ENCODE measurements around the gene NRG3. TPM values are rescaled to one million over a fixed set of nuclear protein-coding genes. Genes with fewer than 3 reads are reported as not detected.

NRG3 gene
- total RNA-seq, 1 experiment from 2014 or later = 0.08 TPM

DNA sequence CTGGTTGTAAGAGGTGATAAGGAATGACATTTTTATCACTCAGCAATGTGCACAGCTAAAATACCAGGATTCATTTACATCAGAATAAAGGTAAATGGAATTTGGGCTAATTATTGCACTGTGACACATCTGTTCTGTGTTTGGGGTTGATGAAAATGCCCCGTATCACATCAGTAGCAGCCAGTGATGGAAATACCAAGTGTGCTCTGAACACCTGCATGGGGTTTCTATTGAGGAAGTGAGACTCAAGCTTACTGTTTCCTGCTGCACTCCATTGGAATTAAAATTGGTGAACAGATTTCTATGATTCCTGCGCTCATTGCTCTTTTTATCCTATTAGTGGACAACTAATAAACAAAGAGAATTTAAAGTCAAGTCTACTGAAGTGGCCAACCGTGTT lies 296.9 kb downstream of the NRG3 start:
- ChIA-PET CTCF (no interaction called here), POLR2A (no interaction called here)
- peaks cover 6% of the 10 kb centered on the region; the same call in 1 of the 2 replicates for H3K9me3 ChIP-seq (ENCODE audit: control insufficient read depth, insufficient read depth, low read depth, low read length)
- TF ChIP-seq POLR2AphosphoS5 (IDR thresholded peaks at IDR 0.05; ENCODE audit: low read depth, low read length) = no peak
- TF ChIP-seq, protein P1, sequence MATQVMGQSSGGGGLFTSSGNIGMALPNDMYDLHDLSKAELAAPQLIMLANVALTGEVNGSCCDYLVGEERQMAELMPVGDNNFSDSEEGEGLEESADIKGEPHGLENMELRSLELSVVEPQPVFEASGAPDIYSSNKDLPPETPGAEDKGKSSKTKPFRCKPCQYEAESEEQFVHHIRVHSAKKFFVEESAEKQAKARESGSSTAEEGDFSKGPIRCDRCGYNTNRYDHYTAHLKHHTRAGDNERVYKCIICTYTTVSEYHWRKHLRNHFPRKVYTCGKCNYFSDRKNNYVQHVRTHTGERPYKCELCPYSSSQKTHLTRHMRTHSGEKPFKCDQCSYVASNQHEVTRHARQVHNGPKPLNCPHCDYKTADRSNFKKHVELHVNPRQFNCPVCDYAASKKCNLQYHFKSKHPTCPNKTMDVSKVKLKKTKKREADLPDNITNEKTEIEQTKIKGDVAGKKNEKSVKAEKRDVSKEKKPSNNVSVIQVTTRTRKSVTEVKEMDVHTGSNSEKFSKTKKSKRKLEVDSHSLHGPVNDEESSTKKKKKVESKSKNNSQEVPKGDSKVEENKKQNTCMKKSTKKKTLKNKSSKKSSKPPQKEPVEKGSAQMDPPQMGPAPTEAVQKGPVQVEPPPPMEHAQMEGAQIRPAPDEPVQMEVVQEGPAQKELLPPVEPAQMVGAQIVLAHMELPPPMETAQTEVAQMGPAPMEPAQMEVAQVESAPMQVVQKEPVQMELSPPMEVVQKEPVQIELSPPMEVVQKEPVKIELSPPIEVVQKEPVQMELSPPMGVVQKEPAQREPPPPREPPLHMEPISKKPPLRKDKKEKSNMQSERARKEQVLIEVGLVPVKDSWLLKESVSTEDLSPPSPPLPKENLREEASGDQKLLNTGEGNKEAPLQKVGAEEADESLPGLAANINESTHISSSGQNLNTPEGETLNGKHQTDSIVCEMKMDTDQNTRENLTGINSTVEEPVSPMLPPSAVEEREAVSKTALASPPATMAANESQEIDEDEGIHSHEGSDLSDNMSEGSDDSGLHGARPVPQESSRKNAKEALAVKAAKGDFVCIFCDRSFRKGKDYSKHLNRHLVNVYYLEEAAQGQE (IDR thresholded peaks at IDR 0.05; ENCODE audit: insufficient read depth in 1 of 2, low read depth in 2 of 2, low read length in 1 of 2) = no peak
- no peak for TF ChIP-seq SIN3A (IDR thresholded peaks at IDR 0.05; ENCODE audit: borderline replicate concordance, insufficient read depth, low read depth, low read length)
- no peaks in the 10 kb centered on the region for H3K4me1 ChIP-seq (ENCODE audit: control insufficient read depth, insufficient read depth, low read length)
- no peak overlapping the region for H3K4me3 ChIP-seq (ENCODE audit: low read depth in 2 of 2, low read length in 2 of 2)
- in situ Hi-C loops (cut with HindIII; ENCODE audit: low pct_unique_long_range_greater_than_20kb, low sequenced_read_pairs) = no loop called here
- no peak overlapping the region for H3K27ac ChIP-seq (ENCODE audit: low read length)
- no TSS peak for BruUV-seq (replicated peaks)
- ATAC-seq = no peak
- no peak for DNase-seq (ENCODE audit: low read depth, low spot score)
- no peaks in the 10 kb centered on the region for H3K36me3 ChIP-seq (ENCODE audit: control insufficient read depth, insufficient read depth, low read length)
- H3K27me3 ChIP-seq (ENCODE audit: control insufficient read depth, insufficient read depth, low read length) = no peaks in the 10 kb centered on the region
- intact Hi-C loops (cut with micrococcal nuclease; ENCODE audit: unreplicated experiment) = no loop called here

DNA sequence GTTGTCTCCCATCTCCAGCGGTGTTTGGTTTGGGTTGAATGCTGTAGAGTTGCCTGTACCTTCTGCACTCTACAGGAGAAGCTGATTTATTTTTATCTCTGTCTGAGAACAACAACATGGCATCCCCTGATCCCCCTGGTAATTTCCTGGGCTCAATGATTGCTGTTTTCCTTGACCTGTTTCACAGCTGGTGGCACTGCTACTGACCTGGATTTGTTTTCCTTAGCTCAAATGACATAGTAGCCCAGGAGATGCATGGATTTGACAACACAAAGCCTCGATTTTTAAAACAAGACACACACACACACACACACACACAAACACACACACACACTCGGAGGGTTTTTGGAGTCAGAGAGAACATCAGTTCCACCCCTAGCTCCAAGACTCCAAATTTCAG lies 301.6 kb downstream of the NRG3 start:
- no TSS peak for BruUV-seq (replicated peaks)
- CTCF ChIA-PET = no interaction called here

More for the DNA sequence above, 301.6 kb downstream of the NRG3 start:
- Histone ChIP-seq H3K27ac (ENCODE audit: low read length) (no peak overlapping the region), H3K4me3 (ENCODE audit: low read depth in 2 of 2, low read length in 2 of 2) (no peak overlapping the region), H3K4me1 (ENCODE audit: control insufficient read depth, insufficient read depth, low read length) (no peaks in the 10 kb centered on the region), H3K36me3 (ENCODE audit: control insufficient read depth, insufficient read depth, low read length) (no peaks in the 10 kb centered on the region), H3K27me3 (ENCODE audit: control insufficient read depth, insufficient read depth, low read length) (no peaks in the 10 kb centered on the region), H3K9me3 (ENCODE audit: control insufficient read depth, insufficient read depth, low read depth, low read length) (peaks cover under 1% of the 10 kb centered on the region; the same call in 1 of the 2 replicates)
- ATAC-seq = no peak
- in situ Hi-C loops (cut with HindIII; ENCODE audit: low pct_unique_long_range_greater_than_20kb, low sequenced_read_pairs) = no loop called here
- no peak for DNase-seq (ENCODE audit: low read depth, low spot score)
- POLR2A ChIA-PET = no interaction called here
- intact Hi-C loops (cut with micrococcal nuclease; ENCODE audit: unreplicated experiment) = no loop called here
- TF ChIP-seq, protein P1 (IDR thresholded peaks at IDR 0.05; ENCODE audit: insufficient read depth in 1 of 2, low read depth in 2 of 2, low read length in 1 of 2) = no peak
- TF ChIP-seq POLR2AphosphoS5 (IDR thresholded peaks at IDR 0.05; ENCODE audit: low read depth, low read length) (no peak), SIN3A (IDR thresholded peaks at IDR 0.05; ENCODE audit: borderline replicate concordance, insufficient read depth, low read depth, low read length) (no peak), TCF7L2 (IDR thresholded peaks at IDR 0.05; ENCODE audit: low read depth, low read length) (no peak)
- TF ChIP-seq, protein P2, sequence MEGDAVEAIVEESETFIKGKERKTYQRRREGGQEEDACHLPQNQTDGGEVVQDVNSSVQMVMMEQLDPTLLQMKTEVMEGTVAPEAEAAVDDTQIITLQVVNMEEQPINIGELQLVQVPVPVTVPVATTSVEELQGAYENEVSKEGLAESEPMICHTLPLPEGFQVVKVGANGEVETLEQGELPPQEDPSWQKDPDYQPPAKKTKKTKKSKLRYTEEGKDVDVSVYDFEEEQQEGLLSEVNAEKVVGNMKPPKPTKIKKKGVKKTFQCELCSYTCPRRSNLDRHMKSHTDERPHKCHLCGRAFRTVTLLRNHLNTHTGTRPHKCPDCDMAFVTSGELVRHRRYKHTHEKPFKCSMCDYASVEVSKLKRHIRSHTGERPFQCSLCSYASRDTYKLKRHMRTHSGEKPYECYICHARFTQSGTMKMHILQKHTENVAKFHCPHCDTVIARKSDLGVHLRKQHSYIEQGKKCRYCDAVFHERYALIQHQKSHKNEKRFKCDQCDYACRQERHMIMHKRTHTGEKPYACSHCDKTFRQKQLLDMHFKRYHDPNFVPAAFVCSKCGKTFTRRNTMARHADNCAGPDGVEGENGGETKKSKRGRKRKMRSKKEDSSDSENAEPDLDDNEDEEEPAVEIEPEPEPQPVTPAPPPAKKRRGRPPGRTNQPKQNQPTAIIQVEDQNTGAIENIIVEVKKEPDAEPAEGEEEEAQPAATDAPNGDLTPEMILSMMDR (IDR thresholded peaks at IDR 0.05) = no peak

Measured in Panc1 (cell line).